T-helper 2 cell treated with Interferon-gamma antibody and Interleukin-4, amounts not matched to agents 5 μg/mL and 100 μg/mL, for 36 hours (primary cell): ENCODE data around the gene VAMP1.
"Not testable (repeated sequence)": the region's sequence is repeated elsewhere in the genome, so short reads cannot be mapped to it uniquely, and the experiment has no call there.

Experiments
- DNase-seq: peaks from one replicate; pipeline ENCODE4 v3.0.0; 2021; ENCODE audit warnings: low spot score
- H3K27ac Mint-ChIP-seq: one replicate; pipeline ENCODE4 v1.8.0; 2021; ENCODE audit warnings: mild to moderate bottlenecking, mixed read lengths
- H3K27me3 Mint-ChIP-seq: one replicate; pipeline ENCODE4 v1.8.0; 2021; ENCODE audit warnings: low read depth, mixed read lengths
- H3K36me3 Mint-ChIP-seq: one replicate; pipeline ENCODE4 v1.8.0; 2021; ENCODE audit warnings: low read depth, mixed read lengths
- H3K4me1 Mint-ChIP-seq: one replicate; pipeline ENCODE4 v1.8.0; 2021; ENCODE audit warnings: low read depth, mixed read lengths
- H3K4me3 Mint-ChIP-seq: one replicate; pipeline ENCODE4 v1.8.0; 2022; ENCODE audit warnings: mild to moderate bottlenecking, moderate library complexity, mixed read lengths
- H3K9me3 Mint-ChIP-seq: one replicate; pipeline ENCODE4 v1.8.0; 2021; ENCODE audit warnings: mixed read lengths

The VAMP1 gene, protein sequence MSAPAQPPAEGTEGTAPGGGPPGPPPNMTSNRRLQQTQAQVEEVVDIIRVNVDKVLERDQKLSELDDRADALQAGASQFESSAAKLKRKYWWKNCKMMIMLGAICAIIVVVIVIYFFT

DNA sequence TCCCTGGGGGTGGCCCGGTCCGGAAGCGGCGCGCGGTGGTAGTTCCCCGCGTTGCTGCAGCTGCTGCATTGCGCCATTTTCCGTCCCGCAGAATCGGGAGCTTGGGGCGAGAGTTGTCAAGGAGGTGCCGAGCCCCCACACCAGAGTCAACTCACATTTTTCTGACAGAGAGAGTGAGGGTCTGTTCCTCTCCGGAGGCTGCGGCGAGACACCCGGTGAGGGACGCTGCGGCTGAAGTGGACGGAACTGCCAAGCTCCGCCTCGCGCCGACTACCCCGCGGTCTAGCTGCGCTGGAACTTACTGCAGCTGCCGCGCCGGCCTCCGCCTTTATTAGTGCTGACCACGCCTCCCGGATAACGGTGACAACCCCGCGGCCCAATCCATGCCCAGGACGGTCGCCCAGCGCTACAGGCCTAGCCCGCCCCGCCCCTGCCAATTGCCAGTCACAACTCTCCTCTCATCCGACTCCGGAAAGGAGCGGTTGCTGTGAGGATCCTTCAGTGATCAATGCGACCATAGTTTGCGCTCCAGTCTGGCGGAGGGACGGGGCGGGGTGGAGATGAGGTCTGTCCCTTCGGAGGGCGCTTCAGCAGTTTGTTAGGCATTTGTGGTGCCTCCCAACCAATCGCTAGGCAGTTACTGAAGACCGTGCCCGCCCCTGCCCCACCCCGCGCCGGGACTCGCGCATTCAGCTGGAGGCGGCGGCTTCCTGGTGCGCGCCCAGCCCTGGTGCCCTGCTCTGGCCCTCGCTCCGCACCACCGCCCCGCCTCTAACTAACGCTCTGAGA is at the start of gene VAMP1:
VAMP1 (minus strand) TSS at position 303 of the 789 bp plus-strand sequence; CDS start at position 157, 146 bp downstream.
- DNase-seq = peak; percentile 98
- Mint-ChIP-seq H3K4me1 (peaks cover 43% of the 10 kb centered on the region), H3K9me3 (no peaks in the 10 kb centered on the region), H3K4me3 (peak within 1 kb of the TSS; percentile 90), H3K36me3 (peaks cover 38% of the 10 kb centered on the region), H3K27me3 (no peaks in the 10 kb centered on the region), H3K27ac (peak within 1 kb of the TSS; percentile 90)

DNA sequence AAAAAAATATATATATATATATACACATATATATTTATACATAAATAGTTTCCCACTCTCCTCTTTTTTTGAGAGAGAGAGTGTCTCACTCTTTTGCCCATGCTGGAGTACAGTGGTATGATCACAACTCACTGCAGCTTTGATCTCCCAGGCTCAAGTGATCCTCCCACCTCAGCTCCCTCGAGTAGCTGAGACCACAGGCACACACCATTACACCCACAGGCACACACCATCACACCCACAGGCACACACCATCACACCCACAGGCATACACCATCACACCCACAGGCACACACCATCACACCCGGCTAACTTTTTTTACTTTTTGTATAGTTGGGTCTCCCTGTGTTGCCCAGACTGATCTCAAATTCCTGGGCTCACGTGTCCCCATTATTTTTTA is 49.7 kb upstream of the VAMP1 start:
- Mint-ChIP-seq H3K27ac (peak overlapping the region; percentile 52), H3K4me3 (no peak overlapping the region), H3K27me3 (no peaks in the 10 kb centered on the region)

DNA sequence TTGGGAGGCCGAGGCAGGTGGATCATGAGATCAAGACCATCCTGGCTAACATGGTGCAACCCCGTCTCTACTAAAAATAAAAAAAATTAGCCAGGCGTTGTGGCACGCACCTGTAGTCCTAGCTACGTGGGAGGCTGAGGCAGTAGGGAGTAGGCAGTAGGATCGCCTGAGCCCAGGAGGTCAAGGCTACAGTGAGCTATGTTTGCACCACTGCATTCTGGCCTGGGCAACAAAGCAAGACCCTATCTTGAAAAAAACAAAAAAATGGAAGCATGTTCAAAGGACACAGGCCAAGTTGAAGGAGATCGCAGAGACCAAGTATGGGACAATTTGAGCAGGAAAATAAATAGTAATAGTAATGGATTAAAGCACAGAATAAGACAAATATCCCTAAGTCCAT is 37.6 kb upstream of the VAMP1 start:
- Mint-ChIP-seq H3K4me1 (peaks cover 3% of the 10 kb centered on the region), H3K36me3 (peaks cover 50% of the 10 kb centered on the region), H3K4me3 (no peak overlapping the region), H3K27me3 (no peaks in the 10 kb centered on the region), H3K27ac (no peak overlapping the region), H3K9me3 (no peaks in the 10 kb centered on the region)
- DNase-seq = no peak

More for the DNA sequence above, 49.7 kb upstream of the VAMP1 start:
- peaks cover 3% of the 10 kb centered on the region for H3K4me1 Mint-ChIP-seq
- H3K36me3 Mint-ChIP-seq = peaks cover 80% of the 10 kb centered on the region
- H3K9me3 Mint-ChIP-seq = no peaks in the 10 kb centered on the region
- no peak for DNase-seq

DNA sequence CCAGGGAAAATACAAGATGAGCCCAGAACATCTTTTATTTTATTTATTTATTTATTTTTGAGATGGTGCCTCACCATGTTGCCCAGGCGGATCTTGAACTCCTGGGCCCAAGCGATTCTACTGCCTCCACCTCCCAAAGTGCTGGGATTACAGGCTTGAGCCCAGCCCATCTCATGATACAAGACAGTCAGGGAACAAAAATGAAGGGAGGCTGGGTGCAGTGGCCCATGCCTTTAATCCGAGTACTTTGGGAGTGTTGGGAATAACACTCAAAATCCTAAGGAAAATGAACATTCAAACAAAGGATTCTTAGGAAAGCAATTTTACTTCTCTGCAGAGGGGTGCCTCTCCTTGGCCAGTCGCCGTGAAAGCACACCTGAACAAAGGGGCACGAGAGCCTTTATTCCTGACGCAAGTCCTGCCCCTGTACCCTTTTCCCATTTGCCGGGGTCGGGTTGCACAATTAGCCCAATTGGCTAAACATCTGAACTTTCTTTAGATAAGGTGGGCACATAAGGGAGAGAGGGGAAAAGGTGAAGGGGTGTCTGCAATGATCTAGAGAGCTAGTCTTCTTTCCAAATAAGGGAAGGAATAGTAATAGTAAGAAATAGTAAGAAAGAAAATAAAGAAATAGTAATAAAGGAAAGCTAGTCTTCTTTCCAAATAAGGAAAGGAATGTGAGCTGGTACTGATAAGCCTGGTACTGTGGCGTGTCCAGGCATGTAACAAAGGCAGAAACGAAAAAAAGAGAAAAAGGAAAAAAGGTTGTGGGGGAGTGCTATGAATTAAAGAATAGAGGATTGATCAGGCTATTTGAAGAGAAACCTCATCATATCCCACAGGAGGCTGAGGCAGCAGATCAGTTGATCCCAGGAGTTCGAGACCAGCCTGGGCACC is 36.9 kb upstream of the VAMP1 start:
- Mint-ChIP-seq H3K4me1 (peaks cover 3% of the 10 kb centered on the region), H3K36me3 (peaks cover 46% of the 10 kb centered on the region), H3K9me3 (no peaks in the 10 kb centered on the region), H3K27ac (peak overlapping the region; percentile 28), H3K4me3 (no peak overlapping the region), H3K27me3 (no peaks in the 10 kb centered on the region)
- no peak for DNase-seq

DNA sequence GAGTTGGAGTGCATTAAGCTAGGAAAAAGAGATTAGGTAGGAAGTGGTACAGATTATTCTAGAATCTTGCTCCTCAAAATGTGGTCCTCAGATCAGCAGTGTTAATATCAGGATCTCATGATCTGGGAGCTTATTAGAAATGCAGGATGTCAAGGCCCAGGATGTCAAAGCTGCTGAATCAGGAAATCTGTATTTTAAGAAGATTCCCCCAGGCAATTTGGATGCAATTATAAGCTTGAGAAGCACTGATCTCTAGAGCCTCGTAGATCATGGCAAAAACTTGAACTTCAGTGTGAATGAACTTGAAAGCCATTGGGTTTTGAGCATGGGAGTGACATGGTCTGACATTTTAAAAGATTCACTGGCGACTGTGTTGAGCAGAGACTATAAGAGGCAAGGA is 30.0 kb upstream of the VAMP1 start:
- Mint-ChIP-seq H3K27me3 (no peaks in the 10 kb centered on the region), H3K27ac (peak overlapping the region; percentile 73), H3K36me3 (peaks cover 34% of the 10 kb centered on the region), H3K4me1 (peaks cover 9% of the 10 kb centered on the region), H3K4me3 (no peak overlapping the region), H3K9me3 (no peaks in the 10 kb centered on the region)
- no peak for DNase-seq

DNA sequence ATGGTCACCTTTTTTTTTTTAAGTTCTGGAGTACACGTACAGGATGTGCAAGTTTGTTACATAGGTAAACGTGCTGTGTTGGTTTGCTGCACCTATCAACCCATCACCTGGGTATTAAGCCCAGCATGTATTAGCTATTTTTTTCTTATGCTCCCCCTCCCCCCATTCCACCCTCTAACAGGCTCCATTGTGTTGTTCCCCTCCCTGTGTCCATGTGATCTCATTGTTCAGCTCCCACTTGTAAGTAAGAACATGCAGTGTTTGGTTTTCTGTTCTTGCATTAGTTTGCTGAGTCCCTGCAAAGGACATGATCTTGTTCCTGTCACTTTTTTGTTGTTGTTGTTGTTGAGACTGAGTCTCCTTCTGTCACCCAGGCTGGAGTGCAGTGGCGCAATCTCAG is 26.8 kb upstream of the VAMP1 start:
- H3K4me1 Mint-ChIP-seq = peaks cover 20% of the 10 kb centered on the region
- not testable (repeated sequence) for DNase-seq, H3K9me3 Mint-ChIP-seq, H3K27ac Mint-ChIP-seq, H3K27me3 Mint-ChIP-seq
- H3K4me3 Mint-ChIP-seq = peak overlapping the region; percentile 1
- H3K36me3 Mint-ChIP-seq = peaks cover 37% of the 10 kb centered on the region

DNA sequence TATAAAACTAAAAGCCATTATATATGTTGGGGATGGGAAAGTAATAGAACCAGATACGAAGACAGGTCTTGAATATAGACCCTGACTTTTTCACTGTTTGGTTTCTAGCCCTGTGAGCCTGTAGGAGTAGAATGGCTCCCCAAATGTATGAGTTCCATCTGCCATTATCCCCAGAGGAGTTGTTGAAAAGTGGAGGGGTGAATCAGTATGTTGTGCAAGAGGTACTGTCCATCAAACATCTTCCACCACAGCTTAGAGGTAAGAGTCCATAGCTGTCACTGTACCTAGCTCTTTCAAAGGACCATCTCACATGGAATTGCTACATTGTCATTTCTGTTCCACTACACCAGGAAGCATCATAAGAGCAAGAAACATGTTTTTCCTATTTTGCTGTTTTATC is 24.5 kb upstream of the VAMP1 start:
- no peak for DNase-seq
- H3K27me3 Mint-ChIP-seq = no peaks in the 10 kb centered on the region
- peaks cover 26% of the 10 kb centered on the region for H3K4me1 Mint-ChIP-seq
- no peaks in the 10 kb centered on the region for H3K9me3 Mint-ChIP-seq
- peak overlapping the region; percentile 98 for H3K4me3 Mint-ChIP-seq
- peak overlapping the region; percentile 99 for H3K27ac Mint-ChIP-seq
- H3K36me3 Mint-ChIP-seq = peaks cover 49% of the 10 kb centered on the region

DNA sequence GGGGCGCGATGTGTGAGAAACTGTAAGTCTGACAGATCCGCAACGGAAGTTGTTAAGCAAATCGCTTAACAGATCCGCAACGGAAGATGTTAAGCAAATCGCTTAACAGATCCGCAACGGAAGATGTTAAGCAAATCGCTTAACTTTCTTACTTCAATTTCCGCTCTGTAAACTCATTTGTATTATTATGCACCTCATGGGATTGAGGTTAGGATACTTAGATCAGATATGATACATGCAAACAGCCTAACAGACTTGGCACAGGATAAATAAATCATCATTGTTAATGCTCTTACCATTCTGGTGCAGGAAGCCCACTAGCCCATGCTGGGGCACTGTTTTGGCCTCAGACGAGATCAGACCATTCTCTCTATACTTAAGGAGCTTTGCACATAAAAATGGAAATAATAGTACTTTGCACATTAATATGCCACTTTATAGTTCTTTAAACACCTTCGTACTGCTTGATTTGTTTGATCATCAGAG is 23.8 kb upstream of the VAMP1 start:
- Mint-ChIP-seq H3K4me3 (peak overlapping the region; percentile 98), H3K9me3 (no peaks in the 10 kb centered on the region), H3K27ac (peak overlapping the region; percentile 99), H3K27me3 (no peaks in the 10 kb centered on the region), H3K36me3 (peaks cover 47% of the 10 kb centered on the region), H3K4me1 (peaks cover 26% of the 10 kb centered on the region)
- no peak for DNase-seq

DNA sequence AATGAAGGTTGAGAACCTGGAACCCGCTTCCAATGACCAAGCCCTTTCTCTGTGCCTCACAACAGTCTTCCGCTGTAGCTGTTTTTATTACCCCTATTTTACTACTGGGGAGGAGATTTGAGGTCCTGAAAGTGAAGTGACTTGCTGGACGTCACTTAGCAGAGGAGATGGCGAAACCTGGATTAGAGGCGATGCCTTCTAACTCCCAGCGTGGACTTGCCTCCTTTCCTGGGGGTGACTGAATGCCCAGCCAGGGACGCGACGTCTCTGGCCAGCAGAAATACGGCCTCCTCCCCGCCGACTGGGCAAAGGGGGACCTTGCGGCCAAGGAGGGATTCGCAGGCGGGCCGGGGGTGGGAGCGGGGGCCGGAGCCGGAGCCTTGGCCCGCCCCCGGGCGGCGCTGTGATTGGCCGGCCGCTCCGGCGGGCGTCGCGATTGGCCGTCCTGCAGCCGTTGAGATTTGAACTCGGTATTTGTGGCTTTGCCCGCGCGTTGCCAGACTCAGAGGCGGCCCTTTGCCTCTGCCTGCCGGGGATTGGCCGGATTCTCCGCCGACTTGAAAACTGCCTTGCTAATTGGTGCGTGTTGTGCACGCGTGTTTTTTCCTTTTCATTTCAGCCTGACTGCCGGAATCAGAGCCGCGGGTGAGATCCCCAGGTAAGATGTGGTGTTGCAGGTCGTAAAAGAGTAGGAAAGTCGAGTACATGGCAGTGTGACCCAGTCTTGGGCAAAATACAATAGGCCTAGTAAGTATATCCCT is 23.2 kb upstream of the VAMP1 start, which contains the start of gene NCAPD2:
NCAPD2 (plus strand) TSS at position 606 of the 761 bp plus-strand sequence. CDS start 997 bp downstream, outside the sequence.
- H3K4me3 Mint-ChIP-seq = peak within 1 kb of the TSS; percentile 98
- peak within 1 kb of the TSS; percentile 99 for H3K27ac Mint-ChIP-seq
- no peaks in the 10 kb centered on the region for H3K9me3 Mint-ChIP-seq
- H3K36me3 Mint-ChIP-seq = peaks cover 45% of the 10 kb centered on the region
- no peaks in the 10 kb centered on the region for H3K27me3 Mint-ChIP-seq
- DNase-seq = peak; percentile 97
- peaks cover 26% of the 10 kb centered on the region for H3K4me1 Mint-ChIP-seq

DNA sequence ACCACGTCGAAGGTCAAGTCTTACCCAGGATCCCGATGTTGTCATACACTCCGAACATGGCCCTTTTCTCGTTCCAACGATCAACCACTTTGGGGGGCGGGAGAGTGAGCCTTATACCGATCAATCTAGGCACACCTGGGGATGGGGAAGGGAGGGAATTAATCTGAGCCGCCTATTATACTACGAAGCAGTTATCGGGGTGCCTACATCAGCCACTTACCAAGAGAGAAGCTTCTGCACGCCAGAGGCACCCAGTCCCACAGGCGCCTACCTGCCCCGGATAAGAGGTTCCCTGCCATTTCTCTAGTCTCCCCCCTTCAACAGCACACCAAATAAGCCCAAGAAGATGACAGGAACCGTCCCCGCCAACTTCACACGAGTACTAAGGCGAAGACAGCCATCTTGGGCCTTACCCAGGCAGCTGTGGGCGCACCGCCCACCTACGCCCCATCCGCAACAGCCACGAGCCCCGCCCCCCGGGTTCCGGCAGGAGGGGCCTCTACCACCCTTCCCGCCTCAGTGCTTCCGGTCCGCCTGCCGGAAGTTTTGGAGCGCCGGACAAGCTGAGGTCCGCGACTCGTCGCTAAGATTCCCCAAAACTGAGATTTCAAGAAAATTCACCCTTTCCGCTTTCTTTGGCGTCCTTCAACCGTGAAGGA is 22.5 kb upstream of the VAMP1 start, which contains the start of gene MRPL51:
MRPL51 (minus strand) TSS at position 425 of the 659 bp plus-strand sequence; CDS start at position 299, 126 bp downstream.
- Mint-ChIP-seq H3K4me1 (peaks cover 26% of the 10 kb centered on the region), H3K9me3 (no peaks in the 10 kb centered on the region), H3K27me3 (no peaks in the 10 kb centered on the region), H3K36me3 (peaks cover 41% of the 10 kb centered on the region), H3K4me3 (peak within 1 kb of the TSS; percentile 98), H3K27ac (peak within 1 kb of the TSS; percentile 99)
- DNase-seq = peak; percentile 95

DNA sequence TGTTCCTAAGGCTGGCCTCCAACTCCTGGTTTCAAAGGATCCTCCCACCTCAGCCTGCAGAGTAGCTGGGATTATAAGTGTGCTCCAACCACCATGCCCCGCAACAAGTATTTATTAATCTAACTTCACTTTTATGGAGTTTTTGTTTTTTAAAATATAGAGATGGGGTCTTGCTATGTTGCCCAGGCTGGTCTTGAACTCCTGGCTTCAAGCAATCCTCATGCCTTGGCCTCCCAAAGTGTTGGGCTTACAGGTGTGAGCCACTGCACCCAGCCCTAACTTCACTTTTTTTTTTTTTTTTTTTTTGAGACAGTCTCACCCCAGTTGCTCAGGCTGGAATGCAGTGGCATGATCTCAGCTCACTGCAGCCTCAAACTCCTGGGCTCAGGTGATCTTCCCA is 20.2 kb upstream of the VAMP1 start:
- not testable (repeated sequence) for H3K9me3 Mint-ChIP-seq, H3K4me3 Mint-ChIP-seq, H3K27me3 Mint-ChIP-seq, H3K27ac Mint-ChIP-seq, DNase-seq
- peaks cover 18% of the 10 kb centered on the region for H3K4me1 Mint-ChIP-seq
- H3K36me3 Mint-ChIP-seq = peaks cover 25% of the 10 kb centered on the region

DNA sequence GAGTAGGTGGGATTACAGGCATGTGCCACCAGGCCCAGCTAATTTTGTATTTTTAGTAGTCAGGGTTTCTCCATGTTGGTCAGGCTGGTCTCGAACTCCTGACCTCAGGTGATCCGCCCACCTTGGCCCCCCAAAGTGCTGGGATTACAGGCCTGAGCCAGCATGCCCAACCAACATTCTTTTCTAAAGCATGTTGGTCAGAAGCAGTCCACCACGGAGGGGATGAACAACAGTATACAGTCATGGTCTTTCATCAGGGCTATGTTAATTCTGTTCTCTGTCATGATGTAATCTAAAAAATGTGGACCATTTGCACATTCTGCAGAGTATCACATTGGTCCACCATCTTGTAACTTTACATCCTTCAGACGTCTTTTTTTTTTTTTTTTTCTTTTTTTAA is 19.0 kb upstream of the VAMP1 start:
- no peaks in the 10 kb centered on the region for H3K27me3 Mint-ChIP-seq
- peaks cover 15% of the 10 kb centered on the region for H3K36me3 Mint-ChIP-seq
- no peak for DNase-seq
- no peaks in the 10 kb centered on the region for H3K9me3 Mint-ChIP-seq
- H3K27ac Mint-ChIP-seq = no peak overlapping the region
- no peak overlapping the region for H3K4me3 Mint-ChIP-seq
- H3K4me1 Mint-ChIP-seq = peaks cover 10% of the 10 kb centered on the region

DNA sequence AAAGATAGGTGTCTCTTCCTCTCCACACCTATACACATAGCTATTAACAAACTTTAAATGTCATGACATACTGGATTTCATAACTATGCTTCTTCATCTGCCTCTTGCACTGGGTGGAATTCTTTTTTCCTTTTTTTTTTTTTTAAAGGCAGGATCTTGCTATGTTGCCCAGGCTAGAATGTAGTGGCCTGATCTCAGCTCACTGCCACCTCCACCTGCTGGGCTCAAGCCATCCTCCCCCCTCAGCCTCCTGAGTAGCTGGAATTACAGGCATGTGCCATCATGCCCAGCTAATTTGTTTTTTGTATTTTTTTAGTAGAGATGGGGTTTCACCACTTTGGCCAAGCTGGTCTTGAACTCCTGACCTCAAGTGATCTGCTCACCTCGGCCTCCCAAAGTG is 17.8 kb upstream of the VAMP1 start:
- H3K27ac Mint-ChIP-seq = no peak overlapping the region
- DNase-seq = no peak
- peaks cover 10% of the 10 kb centered on the region for H3K4me1 Mint-ChIP-seq
- H3K36me3 Mint-ChIP-seq = peaks cover 12% of the 10 kb centered on the region
- no peaks in the 10 kb centered on the region for H3K9me3 Mint-ChIP-seq
- H3K4me3 Mint-ChIP-seq = no peak overlapping the region
- peaks cover 3% of the 10 kb centered on the region for H3K27me3 Mint-ChIP-seq
